Measurements from ENCODE around the gene MMD.
"Not testable (repeated sequence)": the region's sequence is repeated elsewhere in the genome, so short reads cannot be mapped to it uniquely, and the experiment has no call there.

Gene MMD

GRCh38 chr17:55418369-55419268 is 3.0 kb downstream of the MMD start:
- no peak for DNase-seq

GRCh38 chr17:55417411-55418268 is 4.0 kb downstream of the MMD start:
- DNase-seq = no peak

- DNase-seq = no peak
Measured at GRCh38 chr17:55416470-55417052, 5.1 kb downstream of the MMD start.

- DNase-seq = no peak
Measured at GRCh38 chr17:55416000-55416399, 5.6 kb downstream of the MMD start.

- DNase-seq = no peak
Measured at GRCh38 chr17:55414983-55415382, 6.7 kb downstream of the MMD start.

GRCh38 chr17:55413825-55414489 is 7.7 kb downstream of the MMD start:
- DNase-seq = no peak

- no peak for DNase-seq
Measured at GRCh38 chr17:55411463-55411855, 10.2 kb downstream of the MMD start.

GRCh38 chr17:55410722-55411462 is 10.7 kb downstream of the MMD start:
- no peak for DNase-seq

- no peak for DNase-seq
Measured at GRCh38 chr17:55409030-55409800, 12.4 kb downstream of the MMD start.

GRCh38 chr17:55407641-55408566 is 13.7 kb downstream of the MMD start:
- DNase-seq = no peak

GRCh38 chr17:55405600-55405999 is 16.0 kb downstream of the MMD start:
- DNase-seq = no peak

- DNase-seq = not testable (repeated sequence)
Measured at GRCh38 chr17:55404197-55404596, 17.4 kb downstream of the MMD start.

GRCh38 chr17:55402374-55402773 is 19.3 kb downstream of the MMD start:
- DNase-seq = no peak

- no peak for DNase-seq
Measured at GRCh38 chr17:55398689-55399088, 22.9 kb downstream of the MMD start.

GRCh38 chr17:55395803-55396505 is 25.7 kb downstream of the MMD start:
- DNase-seq = no peak

- DNase-seq = no peak
Measured at GRCh38 chr17:55394357-55395021, 27.1 kb downstream of the MMD start.

GRCh38 chr17:55391764-55392467 is 29.7 kb downstream of the MMD start:
- DNase-seq = no peak

GRCh38 chr17:55391244-55391757 is 30.3 kb downstream of the MMD start:
- no peak for DNase-seq
